Endothelial cell (in vitro differentiated cells): ENCODE data around the gene PDGFRA. TPM values are rescaled to one million over a fixed set of nuclear protein-coding genes. Genes with fewer than 3 reads are reported as not detected.

Source experiments
- DNase-seq: peaks from one replicate; pipeline ENCODE4 v3.0.0; 2021; ENCODE audit warnings: low spot score
- H3K27ac Mint-ChIP-seq: one replicate; pipeline ENCODE4 v1.8.0; 2021; ENCODE audit warnings: mixed read lengths, inconsistent platforms; ENCODE audit not compliant: unreplicated experiment
- H3K27me3 Mint-ChIP-seq: one replicate; pipeline ENCODE4 v1.8.0; 2021; ENCODE audit warnings: mild to moderate bottlenecking, moderate library complexity, mixed read lengths, inconsistent platforms; ENCODE audit not compliant: unreplicated experiment
- H3K36me3 Mint-ChIP-seq: one replicate; pipeline ENCODE4 v1.8.0; 2021; ENCODE audit warnings: mild to moderate bottlenecking, low read depth, mixed read lengths, inconsistent platforms; ENCODE audit not compliant: unreplicated experiment
- H3K4me1 Mint-ChIP-seq: one replicate; pipeline ENCODE4 v1.8.0; 2021; ENCODE audit warnings: mild to moderate bottlenecking, mixed read lengths, inconsistent platforms; ENCODE audit not compliant: unreplicated experiment
- H3K4me3 Mint-ChIP-seq: one replicate; pipeline ENCODE4 v1.8.0; 2021; ENCODE audit warnings: mild to moderate bottlenecking, mixed read lengths, inconsistent platforms; ENCODE audit not compliant: unreplicated experiment
- H3K9me3 Mint-ChIP-seq: one replicate; pipeline ENCODE4 v1.8.0; 2021; ENCODE audit warnings: mixed read lengths, inconsistent platforms; ENCODE audit not compliant: unreplicated experiment
- CTCF ChIP-seq: fragments of 200-600 bp; sonication (generic); IDR thresholded peaks from one replicate; pipeline ENCODE4 v1.5.0; 2021; ENCODE audit warnings: antibody characterized with exemption; ENCODE audit not compliant: unreplicated experiment
- total RNA-seq: library from RNA; stranded (reverse); fragmentation: NEBNext Ultra II Directional; extraction: Animal tissue kit (Norgen Biotek cat#: 25700); gene quantifications from one replicate; pipeline ENCODE4 v1.2.1, GENCODE V29; 2021; ENCODE audit not compliant: unreplicated experiment

Gene PDGFRA
- total RNA-seq, 1 donor from 2014 or later: 3.4 TPM

- no peaks in the 10 kb centered on the region for H3K27me3 Mint-ChIP-seq
Measured at GRCh38 chr4:54308110-54308509, 79.0 kb downstream of the PDGFRA start.

GRCh38 chr4:54315561-54316538 is 86.8 kb downstream of the PDGFRA start:
- DNase-seq: no peak
- H3K27me3 Mint-ChIP-seq: no peaks in the 10 kb centered on the region
- no peaks in the 10 kb centered on the region for H3K36me3 Mint-ChIP-seq
- TF ChIP-seq CTCF: no peak
- H3K4me3 Mint-ChIP-seq: no peak overlapping the region
- peaks cover 5% of the 10 kb centered on the region for H3K4me1 Mint-ChIP-seq
- no peaks in the 10 kb centered on the region for H3K9me3 Mint-ChIP-seq
- H3K27ac Mint-ChIP-seq: no peak overlapping the region

More at GRCh38 chr4:54308110-54308509, 79.0 kb downstream of the PDGFRA start:
- H3K4me1 Mint-ChIP-seq: no peaks in the 10 kb centered on the region
- H3K36me3 Mint-ChIP-seq: peaks cover 5% of the 10 kb centered on the region
- H3K4me3 Mint-ChIP-seq: no peak overlapping the region
- no peak overlapping the region for H3K27ac Mint-ChIP-seq
- no peak for DNase-seq
- TF ChIP-seq CTCF: no peak
- H3K9me3 Mint-ChIP-seq: no peaks in the 10 kb centered on the region

DNA sequence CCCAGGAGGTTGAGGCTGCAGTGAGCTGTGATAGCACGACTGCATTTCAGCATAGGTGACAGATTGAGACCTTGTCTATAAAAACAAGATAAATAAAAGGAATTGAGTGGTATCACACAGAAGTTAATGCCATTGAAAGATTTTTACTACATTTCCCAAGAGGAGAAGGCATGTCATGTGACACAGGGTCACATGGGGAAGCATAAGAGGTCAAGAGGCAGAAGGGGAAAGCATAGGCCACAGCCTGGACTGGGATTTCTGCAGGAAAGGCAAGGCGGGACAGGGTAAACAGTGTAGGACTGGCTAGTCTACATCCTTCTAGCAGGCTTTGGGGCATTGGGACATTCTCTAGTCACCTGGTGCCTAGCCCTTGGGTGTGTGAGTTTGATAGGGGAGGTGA is 88.6 kb downstream of the PDGFRA start:
- H3K9me3 Mint-ChIP-seq: no peaks in the 10 kb centered on the region
- no peaks in the 10 kb centered on the region for H3K27me3 Mint-ChIP-seq
- DNase-seq: no peak
- H3K4me3 Mint-ChIP-seq: no peak overlapping the region
- no peak overlapping the region for H3K27ac Mint-ChIP-seq
- peaks cover 5% of the 10 kb centered on the region for H3K4me1 Mint-ChIP-seq
- H3K36me3 Mint-ChIP-seq: no peaks in the 10 kb centered on the region
- TF ChIP-seq CTCF: no peak

- no peaks in the 10 kb centered on the region for H3K27me3 Mint-ChIP-seq
- peaks cover 3% of the 10 kb centered on the region for H3K36me3 Mint-ChIP-seq
- H3K9me3 Mint-ChIP-seq: no peaks in the 10 kb centered on the region
- H3K4me1 Mint-ChIP-seq: peaks cover 5% of the 10 kb centered on the region
- H3K4me3 Mint-ChIP-seq: no peak overlapping the region
- no peak overlapping the region for H3K27ac Mint-ChIP-seq
- peak; percentile 47 for DNase-seq
- peak; percentile 86 for TF ChIP-seq CTCF
Measured at GRCh38 chr4:54318904-54319303, 89.8 kb downstream of the PDGFRA start.
